Suppressor macrophage (primary cell): ENCODE data around the gene USP46.

Source experiments
- DNase-seq, 4 experiments: peaks; one replicate each; pipeline ENCODE4 v3.0.0-alpha.2; 2020 to 2022
- total RNA-seq, 17 experiments: gene quantifications; one replicate each; lab custom pipeline; 2026; ENCODE audit warnings: mixed read lengths in 6 of 17, inconsistent platforms in 3 of 17; lab: John Stamatoyannopoulos, UW

The USP46 gene, protein sequence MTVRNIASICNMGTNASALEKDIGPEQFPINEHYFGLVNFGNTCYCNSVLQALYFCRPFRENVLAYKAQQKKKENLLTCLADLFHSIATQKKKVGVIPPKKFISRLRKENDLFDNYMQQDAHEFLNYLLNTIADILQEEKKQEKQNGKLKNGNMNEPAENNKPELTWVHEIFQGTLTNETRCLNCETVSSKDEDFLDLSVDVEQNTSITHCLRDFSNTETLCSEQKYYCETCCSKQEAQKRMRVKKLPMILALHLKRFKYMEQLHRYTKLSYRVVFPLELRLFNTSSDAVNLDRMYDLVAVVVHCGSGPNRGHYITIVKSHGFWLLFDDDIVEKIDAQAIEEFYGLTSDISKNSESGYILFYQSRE
- 7.5 to 34.4 (median 20.7) reads per million in 17 experiments for total RNA-seq

DNA sequence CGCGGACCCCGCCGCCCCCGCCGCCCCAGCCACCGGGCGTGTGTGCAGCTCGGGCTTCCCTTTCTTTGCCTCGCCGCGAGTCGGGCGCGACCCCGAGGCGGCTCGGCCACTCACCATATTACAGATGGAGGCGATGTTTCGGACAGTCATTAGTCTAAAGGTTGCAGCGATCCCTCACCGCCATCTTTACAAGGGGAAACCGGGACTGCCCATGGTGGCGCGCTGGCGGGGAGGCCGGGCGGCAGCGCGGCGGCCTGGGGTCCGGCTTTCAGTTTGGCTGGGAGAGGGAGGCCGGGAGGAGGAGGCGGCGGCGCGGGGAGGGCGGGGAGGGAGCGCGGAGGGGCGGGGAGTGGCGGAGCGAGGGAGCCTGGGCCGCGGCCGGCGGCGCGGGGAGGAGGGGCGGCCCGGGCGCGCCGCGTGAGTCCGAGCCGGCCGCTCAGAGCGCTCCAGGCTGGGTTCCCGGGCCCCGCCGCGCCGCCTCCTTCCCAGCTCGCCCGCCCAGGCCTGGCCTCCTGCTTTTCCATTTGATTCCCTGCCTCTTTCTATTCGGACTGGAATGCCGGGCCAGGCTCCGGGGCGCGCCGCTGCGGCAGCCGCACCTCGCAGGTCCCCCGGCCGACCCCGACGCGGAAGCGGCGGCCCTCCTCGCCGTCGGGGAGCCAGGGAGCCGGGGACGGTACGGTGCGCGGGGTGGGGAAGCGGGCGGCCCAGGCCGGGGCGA lies at the start of gene USP46:
Gene USP46, minus strand, starts transcription at position 301 of the 721 bp plus-strand sequence. Its CDS starts 151 bp downstream, at position 150.
- peak; percentile 75 to 94 (median 86) for DNase-seq

DNA sequence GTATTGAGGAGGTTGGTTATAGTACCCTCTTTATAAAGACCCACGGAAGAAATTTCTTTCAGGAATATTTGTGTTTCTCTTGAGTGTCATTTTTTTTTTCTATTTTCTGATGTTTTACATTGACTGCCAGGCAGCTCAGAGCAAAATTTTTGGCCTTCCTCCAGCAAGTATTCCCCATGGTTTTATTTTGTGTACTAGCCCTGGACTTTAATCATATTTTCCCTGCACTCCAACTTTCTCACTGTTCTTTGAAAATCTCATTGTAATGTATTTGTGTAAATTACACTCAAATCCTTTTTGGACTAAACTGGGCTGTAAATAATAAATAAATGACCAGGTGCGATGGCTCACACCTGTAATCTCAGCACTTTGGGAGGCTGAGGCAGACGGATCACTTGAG lies 45.6 kb upstream of the USP46 start:
- no peak for DNase-seq

DNA sequence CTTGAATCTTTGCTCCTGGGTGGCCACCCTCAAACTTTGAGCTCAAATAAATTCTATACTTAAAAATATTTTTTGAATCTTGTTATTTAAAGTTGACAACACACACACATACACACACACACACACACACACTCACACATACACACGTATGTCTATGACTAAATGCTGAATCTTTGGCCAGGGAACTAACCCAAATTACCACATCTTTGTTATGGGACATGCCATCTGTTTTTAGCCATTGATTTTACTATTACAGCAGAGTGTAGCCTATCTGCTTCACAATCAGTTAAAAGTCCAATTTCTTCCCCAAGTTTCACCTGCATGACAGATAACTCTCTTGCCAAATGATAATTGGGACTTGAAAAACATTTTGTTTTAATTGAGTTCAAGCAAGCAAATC lies 45.0 kb upstream of the USP46 start:
- no peak for DNase-seq

DNA sequence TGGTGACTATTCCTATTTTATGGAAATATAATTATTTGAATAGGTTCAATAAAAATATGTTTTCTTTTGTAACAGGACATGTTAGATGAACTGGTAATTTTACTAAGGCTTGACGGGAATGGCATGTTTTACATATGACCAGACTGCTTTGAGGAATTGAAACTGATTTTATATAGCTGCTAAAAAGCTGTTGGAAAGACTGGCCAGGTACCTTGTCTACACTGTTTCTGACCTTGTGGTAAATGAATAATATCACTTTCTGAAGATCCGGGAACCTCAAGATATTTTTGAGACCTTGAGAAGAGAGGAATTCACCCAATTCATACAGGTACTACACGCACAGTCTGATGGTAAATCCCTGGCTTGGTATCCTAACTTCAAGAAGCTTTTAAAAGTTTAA lies 42.1 kb upstream of the USP46 start:
- no peak for DNase-seq

DNA sequence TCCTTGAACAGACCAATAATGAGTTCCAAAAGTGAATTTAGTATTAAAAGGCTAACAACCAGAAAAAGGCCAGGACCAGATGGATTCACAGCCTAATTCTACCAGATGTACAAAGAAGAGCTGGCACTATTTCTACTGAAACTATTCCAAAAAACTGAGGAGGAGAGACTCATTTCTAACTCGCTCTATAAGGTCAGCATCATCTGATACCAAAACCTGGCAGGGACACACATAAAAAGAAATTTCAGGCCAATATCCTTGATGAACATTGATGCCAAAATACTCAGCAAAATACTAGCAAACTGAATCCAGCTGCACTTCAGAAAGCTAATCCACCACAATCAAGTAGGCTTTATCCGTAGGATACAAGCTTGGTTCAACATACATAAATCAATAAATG lies 35.8 kb upstream of the USP46 start:
- DNase-seq = no peak

DNA sequence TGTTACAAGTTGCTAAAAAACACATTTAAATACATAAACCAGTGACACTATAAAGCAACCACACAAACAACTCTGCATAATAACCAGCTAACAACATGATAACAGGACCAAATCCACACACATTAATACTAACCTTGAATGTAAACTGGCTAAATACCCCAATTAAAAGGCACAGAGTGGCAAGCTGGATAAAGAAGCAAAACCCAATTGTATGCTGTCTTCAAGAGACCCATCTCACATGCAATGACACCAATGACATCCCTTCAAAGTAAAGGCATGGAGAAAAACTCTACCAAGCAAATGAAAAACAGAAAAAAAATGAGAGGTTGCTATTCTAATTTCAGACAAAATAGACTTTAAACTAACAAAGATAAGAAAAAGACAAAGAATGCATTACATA lies 34.4 kb upstream of the USP46 start:
- DNase-seq = no peak

DNA sequence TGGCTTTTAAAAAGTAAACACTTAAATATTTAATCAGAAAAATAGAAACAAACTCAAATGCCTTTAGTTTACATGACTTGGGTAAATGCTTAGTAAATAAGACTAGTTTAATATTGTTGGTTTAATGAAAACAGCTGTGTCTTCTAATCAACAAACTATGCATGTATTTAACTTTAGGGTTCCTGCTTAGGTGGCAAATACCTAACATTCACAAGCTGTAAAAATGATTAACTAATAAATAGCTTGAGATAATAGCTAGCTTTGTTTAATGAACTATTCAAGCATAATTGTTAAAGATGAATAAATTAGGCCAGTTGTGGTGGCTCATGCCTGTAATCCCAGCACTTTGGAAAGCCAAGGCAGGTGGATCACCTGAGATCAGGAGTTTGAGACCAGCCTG lies 30.0 kb upstream of the USP46 start:
- DNase-seq = no peak

DNA sequence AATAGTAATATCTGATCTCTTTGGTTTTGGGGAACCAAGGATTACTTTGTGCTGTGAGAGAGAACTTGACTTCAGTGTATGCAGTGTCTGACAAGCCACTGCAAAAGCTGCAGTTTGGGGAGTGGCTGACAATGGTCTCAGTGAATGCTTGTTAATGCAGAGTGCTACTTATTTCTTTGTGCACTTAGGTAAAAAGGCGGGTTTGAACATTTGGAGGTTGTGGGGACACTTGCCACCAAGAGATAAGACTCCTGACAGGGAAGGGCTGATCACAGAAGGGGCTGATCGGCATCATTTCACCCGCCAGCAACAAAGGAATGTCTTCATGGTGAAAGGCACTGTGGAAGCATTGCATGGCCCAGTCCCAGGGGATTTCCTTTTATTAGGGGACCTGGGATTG lies 28.6 kb upstream of the USP46 start:
- no peak for DNase-seq

DNA sequence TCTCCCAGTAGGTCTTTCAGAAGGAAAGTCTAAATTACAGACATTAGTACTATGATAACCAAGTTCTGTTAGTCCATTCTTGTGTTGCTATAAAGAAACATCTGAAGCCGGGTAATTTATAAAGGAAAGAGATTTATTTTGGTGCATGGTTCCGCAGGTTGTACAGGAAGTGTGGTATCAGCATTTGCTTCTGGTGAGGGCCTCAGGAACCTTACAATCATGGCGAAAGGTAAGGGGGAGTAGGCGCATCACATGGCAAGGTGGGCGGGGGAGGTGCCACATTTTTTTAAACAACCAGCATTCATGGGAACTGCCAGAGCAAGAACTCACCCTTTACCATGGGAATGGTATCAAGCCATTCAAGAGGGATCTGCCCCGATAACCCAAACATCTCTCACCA lies 26.2 kb upstream of the USP46 start:
- DNase-seq = no peak

DNA sequence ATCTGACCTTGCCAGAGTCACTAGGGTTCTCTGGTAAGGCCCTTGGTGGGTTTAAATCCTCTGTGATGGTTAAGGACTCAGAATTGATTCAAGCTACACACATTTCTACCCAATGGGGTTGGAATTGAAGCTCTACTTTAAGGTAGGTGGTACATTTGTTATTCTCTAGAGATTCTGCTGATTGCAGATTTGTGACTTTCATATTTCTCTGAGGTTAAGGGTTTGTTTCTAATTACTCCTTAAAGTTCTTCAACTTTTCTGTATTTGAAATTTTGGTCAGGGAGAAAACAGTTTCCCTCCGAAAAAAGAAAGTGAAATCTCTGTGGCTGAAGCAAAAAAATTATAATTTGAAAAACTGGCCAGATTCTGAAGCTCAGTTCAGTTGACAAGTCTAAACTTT lies 25.8 kb upstream of the USP46 start:
- no peak for DNase-seq

DNA sequence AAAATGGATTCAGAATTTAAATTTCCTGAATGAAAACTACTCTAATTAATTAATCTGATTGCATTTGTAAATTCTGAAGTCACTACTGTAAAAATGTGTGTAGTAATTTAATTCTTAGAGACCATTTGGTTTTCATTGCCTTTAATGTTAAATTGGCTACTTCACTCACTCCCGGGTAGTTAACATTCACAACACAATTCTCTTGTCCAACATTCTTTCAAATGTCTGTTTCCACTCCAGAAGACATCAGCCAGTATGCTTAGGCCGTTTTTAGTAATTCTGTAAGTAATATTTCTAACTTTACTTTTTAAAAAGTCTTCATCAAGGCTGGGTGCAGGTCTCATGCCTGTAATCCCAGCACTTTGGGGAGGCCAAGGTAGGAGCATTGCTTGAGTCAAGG lies 21.3 kb upstream of the USP46 start:
- no peak for DNase-seq

DNA sequence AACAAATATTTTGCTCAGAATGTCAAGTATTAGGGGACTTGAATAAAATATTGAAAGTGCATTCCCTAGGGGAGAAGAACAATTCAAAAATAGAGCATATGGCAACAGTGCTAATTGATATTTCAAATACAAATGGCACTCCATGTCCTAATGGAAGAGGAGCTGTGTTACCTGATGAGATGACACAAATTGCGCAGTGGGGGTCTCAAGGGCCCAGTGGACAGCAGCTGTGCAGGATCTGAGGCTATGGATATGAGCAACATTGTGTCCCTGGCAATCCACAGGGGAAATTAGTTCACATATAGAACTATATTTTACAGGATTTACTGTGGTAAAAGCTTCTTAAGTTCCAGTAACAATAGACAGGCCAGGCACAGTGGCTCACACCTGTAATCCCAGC lies 17.4 kb upstream of the USP46 start:
- DNase-seq = no peak

DNA sequence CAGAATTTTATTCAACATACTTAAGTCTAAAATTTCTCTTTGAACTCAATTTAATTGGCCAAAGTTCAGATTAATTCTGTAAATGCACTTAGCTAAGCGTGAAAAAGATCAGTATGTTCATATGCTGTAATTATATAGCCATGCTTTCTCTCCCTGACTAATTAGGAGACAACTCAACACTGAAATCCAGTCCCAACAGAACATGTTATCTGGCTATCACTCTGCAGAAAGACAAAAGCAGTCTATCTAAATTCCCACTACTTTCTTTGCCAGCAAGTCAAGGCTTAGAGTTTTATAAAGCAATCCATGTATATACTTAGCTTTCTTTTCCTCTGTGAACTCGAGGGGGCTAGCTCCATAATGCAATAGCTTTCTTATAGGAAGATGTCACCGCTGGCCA lies 16.0 kb upstream of the USP46 start:
- DNase-seq = no peak

DNA sequence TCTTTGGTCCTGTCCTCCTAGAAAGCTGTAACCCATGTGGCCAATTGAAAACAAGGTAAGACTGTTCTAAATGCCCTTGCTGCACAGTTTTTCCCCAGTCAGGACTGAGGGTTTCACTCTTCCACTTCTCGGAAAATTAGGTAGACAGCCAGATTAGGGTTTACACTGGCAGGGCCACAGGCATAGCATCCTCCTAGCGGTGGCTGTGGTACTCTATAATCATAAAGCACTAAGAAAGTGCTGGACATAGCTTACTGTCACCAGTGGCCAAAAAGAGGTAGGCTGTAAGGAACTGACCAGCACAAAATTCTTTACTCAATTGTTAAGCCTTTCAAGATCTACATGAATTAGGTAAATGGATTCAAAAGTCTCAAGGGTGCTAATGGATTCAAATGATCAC lies 11.6 kb upstream of the USP46 start:
- no peak for DNase-seq

DNA sequence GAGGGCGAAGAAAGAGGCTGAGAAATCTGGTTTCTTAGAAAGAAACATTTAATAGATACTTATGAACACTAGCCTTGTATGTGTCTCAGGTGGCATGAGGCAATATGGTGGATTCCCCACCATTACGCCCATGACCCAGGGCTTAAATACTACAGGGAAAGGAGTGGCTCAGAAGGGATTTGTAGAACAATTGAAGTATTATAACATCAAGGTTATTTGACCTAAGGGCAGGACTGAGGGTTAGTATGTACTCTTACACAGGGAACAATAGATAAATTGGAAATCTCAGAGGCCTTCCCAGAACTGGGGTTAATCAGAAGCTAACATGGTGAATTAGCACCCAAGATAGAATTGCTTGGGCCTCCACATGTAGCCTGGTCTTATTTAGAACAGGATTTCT lies 11.0 kb upstream of the USP46 start:
- no peak for DNase-seq

DNA sequence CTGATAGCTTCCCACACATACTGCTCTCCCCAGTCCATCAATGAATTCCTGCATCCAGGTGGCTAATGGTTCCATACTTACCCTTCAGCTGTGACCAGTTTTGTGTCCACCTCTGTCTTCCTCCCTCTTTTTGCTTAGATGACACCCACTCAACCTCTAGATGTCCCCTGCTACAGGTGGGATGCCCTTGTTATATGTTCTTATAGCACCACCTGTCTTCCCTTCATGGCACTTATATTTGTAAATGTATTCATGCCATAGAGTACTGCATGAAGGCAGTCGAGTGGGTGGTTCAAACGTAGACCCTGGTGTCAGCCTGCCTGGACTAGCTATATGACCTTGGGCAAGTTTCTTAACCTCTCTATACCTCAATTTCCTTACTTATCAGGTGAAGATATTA lies 6.5 kb upstream of the USP46 start:
- no peak for DNase-seq

DNA sequence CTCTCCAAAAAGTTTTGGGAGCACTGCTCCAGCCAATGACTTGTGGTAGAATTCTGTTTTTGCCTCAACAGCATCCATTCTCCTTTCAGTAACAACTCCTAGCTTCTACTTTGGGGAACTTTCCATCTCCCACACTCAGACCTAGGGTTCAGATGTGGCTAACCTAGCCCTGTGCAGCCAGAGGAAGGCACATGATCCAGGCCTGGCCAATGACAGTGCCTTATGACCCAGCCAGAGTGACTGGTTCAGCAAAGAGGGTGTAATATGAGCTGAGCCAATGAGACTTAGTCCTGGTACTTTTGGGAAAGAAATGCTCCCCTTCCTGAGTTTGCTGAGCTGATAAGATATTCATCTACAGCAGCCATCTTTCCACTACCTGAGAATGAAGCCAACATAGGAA lies 5.4 kb upstream of the USP46 start:
- DNase-seq = no peak

DNA sequence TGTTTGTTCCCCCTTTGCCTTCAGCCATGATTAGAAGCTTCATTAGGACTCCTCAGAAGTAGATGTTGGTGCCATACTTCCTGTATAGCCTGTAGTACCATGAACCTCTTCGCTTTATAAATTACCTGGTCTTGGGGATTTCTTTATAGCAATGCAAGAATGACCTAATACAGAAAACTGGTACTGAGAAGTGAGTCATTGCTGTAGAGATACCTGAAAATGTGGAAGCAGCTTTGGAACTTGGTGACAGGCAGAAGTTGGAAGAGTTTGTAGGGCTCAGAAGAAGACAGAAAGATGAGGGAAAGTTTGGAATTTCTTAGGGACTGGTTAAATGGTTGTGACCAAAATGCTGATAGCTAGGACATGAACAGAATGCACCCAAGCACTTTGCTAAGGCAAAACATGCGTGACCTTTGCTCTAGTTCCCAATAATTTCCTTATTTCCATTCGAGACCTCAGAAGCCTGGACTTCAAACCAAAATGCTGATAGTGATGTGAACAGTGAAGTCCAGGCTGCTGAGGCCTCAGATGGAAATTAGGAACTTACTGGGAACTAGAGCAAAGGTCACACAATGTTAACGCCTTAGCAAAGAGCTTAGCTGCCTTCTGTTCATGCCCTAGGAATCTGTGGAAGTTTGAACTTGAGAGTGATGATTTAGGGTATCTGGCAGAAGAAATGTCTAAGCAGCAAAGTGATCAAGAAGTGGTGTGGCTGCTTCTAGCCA lies 3.0 kb upstream of the USP46 start:
- DNase-seq = peak in 2 of 4 experiments; percentile 30 to 43

DNA sequence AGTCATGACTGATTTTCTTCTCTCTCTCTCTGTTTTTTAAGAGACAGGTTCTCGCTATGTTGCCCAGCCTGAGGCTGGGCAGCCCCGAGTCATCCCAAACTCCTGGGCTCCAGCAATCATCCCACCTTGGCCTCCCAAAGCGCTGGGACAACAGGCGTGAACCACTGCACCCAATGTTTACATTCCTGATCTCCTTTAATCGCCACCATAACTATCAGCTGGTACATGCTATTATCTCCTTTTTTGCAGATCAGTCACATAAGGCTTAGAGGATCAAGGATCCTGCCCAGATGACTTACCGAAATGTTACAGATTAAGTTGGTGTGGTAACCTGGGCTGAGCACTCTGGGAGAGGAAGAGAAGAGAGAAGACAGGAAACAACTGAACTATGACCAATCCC lies 1.5 kb upstream of the USP46 start:
- no peak for DNase-seq

DNA sequence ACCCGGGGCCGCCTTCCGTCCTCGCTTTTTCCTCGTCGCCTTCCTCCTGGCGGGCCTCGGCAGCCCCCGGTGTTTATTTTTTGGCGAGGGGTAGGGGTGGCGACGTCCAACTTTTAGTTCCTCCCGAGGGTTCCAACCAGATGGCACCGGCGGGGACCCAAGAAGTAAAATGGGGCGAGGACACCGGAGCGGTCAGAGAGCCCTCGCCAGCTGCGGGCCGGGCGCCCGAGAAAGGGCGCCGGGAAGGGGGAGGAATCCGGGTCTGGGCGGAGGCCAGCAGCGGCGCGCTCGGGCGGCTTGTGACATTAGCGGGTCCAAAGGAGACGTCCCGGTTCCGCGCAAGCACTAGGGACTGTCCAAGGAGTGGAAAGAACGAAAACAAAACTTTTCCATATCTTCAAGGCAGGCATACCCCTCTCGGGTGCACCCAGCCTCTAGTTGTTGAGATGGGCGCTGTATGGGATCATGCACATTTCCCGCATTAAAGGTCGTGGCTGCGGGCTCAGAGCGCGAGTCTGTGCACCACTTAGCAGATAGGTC lies 691 bp upstream of the USP46 start:
- DNase-seq = peak; percentile 15 to 64 (median 48)

DNA sequence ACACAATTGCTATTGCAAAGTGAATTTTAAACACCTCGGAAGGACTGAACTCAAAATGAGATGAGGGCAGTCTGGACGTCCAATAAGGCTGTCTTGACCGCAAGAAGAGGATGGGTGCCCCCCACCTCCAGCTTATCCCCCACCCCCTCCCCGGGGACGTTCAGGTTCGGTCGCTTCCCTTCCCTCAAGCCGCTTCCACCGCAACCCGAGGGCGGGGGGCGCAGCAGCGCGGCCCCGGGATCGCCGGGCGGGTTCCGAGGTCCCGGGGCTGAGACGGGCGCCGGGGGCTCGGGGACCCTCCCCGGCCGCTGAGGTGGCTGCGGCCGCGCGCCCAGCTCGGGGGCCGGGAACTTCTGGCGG lies 480 bp downstream of the USP46 start:
- no peak for DNase-seq

DNA sequence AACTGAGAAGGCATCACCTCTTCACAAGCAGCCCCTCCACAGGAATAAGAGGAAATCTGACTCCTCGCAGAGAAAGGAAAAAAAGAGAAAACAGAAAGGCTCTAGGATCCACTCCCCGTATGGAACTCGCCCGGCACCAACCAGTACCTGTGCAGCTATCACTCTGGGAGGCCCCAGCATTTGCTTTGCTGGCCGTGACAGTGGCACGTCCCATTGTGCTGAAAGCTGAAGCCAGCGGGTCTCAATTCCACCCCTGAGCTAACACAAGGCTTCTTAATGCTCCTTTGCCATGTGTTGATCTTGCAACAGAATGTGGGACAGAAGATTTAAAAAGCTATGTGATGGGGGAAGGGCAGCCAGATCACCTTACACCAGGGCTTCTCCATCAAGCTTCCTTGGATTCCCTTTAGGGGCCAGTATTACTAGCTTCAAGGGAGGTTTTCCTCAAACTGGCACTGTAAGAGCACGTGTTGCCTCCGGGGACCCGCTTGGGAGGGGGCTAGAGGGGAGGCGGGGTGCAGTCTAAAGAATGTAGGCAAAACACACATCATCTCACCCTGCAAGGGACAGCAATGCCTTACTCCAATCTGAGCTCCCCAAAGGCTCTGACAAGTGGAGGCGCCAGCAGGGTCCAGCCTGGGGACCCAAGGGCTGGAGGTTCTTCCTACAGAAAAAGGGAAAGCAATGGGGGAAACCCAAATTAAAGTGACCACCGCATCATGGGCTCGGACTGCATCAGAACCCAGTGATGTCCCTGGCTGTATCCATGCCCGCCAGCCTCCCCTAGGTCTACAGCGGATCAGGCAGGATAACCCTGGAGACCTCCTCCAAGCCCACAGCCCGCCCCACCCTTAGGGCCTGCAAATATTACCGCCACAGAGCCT lies 1.2 kb downstream of the USP46 start:
- no peak for DNase-seq

DNA sequence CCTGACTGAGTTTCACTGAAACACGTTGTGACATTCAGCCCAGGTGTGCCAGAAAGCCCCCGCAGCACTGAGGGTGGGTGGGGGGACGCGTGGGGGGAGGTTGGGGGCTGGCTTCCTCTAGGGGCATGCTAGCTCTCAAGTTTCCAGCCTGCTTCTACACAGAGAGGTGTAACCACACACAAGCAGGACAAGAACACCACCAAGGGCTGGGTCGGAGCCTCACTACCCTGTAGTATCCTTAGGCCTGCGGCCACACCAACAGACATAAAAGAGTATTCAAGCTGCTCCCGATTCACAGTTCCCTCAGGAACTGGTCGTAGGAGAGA lies 1.8 kb downstream of the USP46 start:
- no peak for DNase-seq
